B cell (primary cell): ENCODE measurements around the gene UBE2G2. TPM values are rescaled to one million over a fixed set of nuclear protein-coding genes. Genes with fewer than 3 reads are reported as not detected.

Experiments used
- ATAC-seq: fragments of 200-7000 bp; cut with Tn5 transposase; one replicate; pipeline ENCODE4 v1.10.0; 2021; ENCODE audit warnings: low read depth, mild to moderate bottlenecking, moderate number of reproducible peaks, moderate library complexity
- CTCF ChIA-PET: fragments of 350-600 bp; sonication (Branson Sonifier 250); formaldehyde crosslinking; loops from one replicate; lab custom pipeline; 2021; ENCODE audit warnings: antibody characterized with exemption, inconsistent platforms; lab: Charles Lee
- POLR2A ChIA-PET: fragments of 350-600 bp; sonication (Branson Sonifier 250); formaldehyde crosslinking; loops from one replicate; lab custom pipeline; 2021; ENCODE audit warnings: antibody characterized with exemption; lab: Charles Lee
- DNase-seq: peaks from one replicate; pipeline ENCODE4 v3.0.0; 2013
- H2AFZ ChIP-seq: 2 replicates; pipeline ENCODE4 v1.6.1; 2012; ENCODE audit warnings: mild to moderate bottlenecking, low read depth, low read length; ENCODE audit not compliant: insufficient read depth, poor library complexity, severe bottlenecking
- H3K27ac ChIP-seq, 2 donors: 1 replicate in 1 of 2; 2 replicates in 1 of 2; pipeline ENCODE4 v1.5.1; 2012 to 2013; ENCODE audit warnings: low read length in 2 of 2, mild to moderate bottlenecking in 2 of 2, moderate library complexity in 1 of 2
- H3K27me3 ChIP-seq, 4 experiments: fragments of 200-600 bp in 1 of 4; sonication (generic) in 1 of 4; replicated peaks in 1 of 4; 1 replicate in 2 of 4; 2 replicates in 2 of 4; pipeline versions ENCODE4 v1.6.1 to v1.7.0; 2013 to 2016; ENCODE audit warnings: low read length in 3 of 4, mild to moderate bottlenecking in 2 of 4, mixed read lengths in 1 of 4, moderate library complexity in 1 of 4; ENCODE audit not compliant: insufficient read depth in 4 of 4, control insufficient read depth in 3 of 4; ENCODE audit errors: control extremely low read depth in 1 of 4
- H3K36me3 ChIP-seq, 2 experiments: replicated peaks in 1 of 2; 1 replicate in 1 of 2; 2 replicates in 1 of 2; pipeline versions ENCODE4 v1.6.1 to v1.7.1; 2013; ENCODE audit warnings: low read length in 1 of 2; ENCODE audit not compliant: insufficient read depth in 2 of 2, control insufficient read depth in 1 of 2; ENCODE audit errors: control extremely low read depth in 1 of 2, extremely low read depth in 1 of 2
- H3K4me1 ChIP-seq, 2 donors: fragments of 200-600 bp in 1 of 2; sonication (generic) in 1 of 2; 1 replicate in 1 of 2; 2 replicates in 1 of 2; pipeline versions ENCODE4 v1.5.1 to v1.6.1; 2013 to 2017; ENCODE audit warnings: low read length in 2 of 2; ENCODE audit not compliant: control insufficient read depth in 2 of 2, insufficient read depth in 2 of 2
- H3K4me2 ChIP-seq: replicated peaks from 2 replicates; pipeline ENCODE3; 2012; ENCODE audit warnings: mild to moderate bottlenecking, low read depth, low read length; ENCODE audit not compliant: poor library complexity, severe bottlenecking
- H3K4me3 ChIP-seq, 5 experiments: fragments of 200-600 bp in 1 of 5; sonication (generic) in 1 of 5; 1 replicate in 3 of 5; 2 replicates in 2 of 5; pipeline versions ENCODE4 v1.5.1 to v1.7.0; 2011 to 2016; ENCODE audit warnings: low read length in 4 of 5, mild to moderate bottlenecking in 4 of 5, low read depth in 2 of 5, control low read depth in 1 of 5, moderate library complexity in 1 of 5; ENCODE audit not compliant: insufficient read depth in 1 of 5; ENCODE audit errors: control extremely low read depth in 1 of 5, extremely low read depth in 1 of 5
- H3K79me2 ChIP-seq: fragments of 200-600 bp; sonication (generic); one replicate; pipeline ENCODE4 v1.6.0; 2016; ENCODE audit warnings: low read length; ENCODE audit not compliant: control insufficient read depth, insufficient read depth
- H3K9ac ChIP-seq: fragments of 200-600 bp; sonication (generic); 2 replicates; pipeline ENCODE4 v1.6.1; 2017; ENCODE audit warnings: mild to moderate bottlenecking, low read length, moderate library complexity
- H3K9me3 ChIP-seq, 3 donors: one replicate each; pipeline versions ENCODE4 v1.6.1 to v1.7.1; 2013; ENCODE audit warnings: low read length in 2 of 3; ENCODE audit not compliant: control insufficient read depth in 2 of 3, insufficient read depth in 1 of 3; ENCODE audit errors: control extremely low read depth in 1 of 3
- H4K20me1 ChIP-seq: 2 replicates; pipeline ENCODE4 v1.6.0; 2012; ENCODE audit warnings: mild to moderate bottlenecking, low read length; ENCODE audit not compliant: insufficient read depth, control insufficient read depth, poor library complexity, severe bottlenecking
- H3K27ac Mint-ChIP-seq: one replicate; pipeline ENCODE4 v1.8.0; 2021; ENCODE audit warnings: mixed read lengths
- H3K27me3 Mint-ChIP-seq: one replicate; pipeline ENCODE4 v1.8.0; 2021; ENCODE audit warnings: mixed read lengths
- H3K4me1 Mint-ChIP-seq: one replicate; pipeline ENCODE4 v1.8.0; 2021; ENCODE audit warnings: mixed read lengths
- H3K4me3 Mint-ChIP-seq: one replicate; pipeline ENCODE4 v1.8.0; 2021; ENCODE audit warnings: mixed read lengths
- H3K9me3 Mint-ChIP-seq: one replicate; pipeline ENCODE4 v1.8.0; 2022; ENCODE audit warnings: mixed read lengths; ENCODE audit not compliant: insufficient read depth
- CTCF ChIP-seq: fragments of 200-600 bp; IDR thresholded peaks from one replicate; pipeline ENCODE4 v1.8.0; 2022; ENCODE audit warnings: antibody characterized with exemption, mild to moderate bottlenecking
- EZH2 ChIP-seq: IDR thresholded peaks from 2 replicates; pipeline ENCODE4 v1.6.1; 2012; ENCODE audit warnings: borderline replicate concordance, low read depth, mild to moderate bottlenecking, moderate library complexity, low read length; ENCODE audit not compliant: insufficient read depth, poor library complexity, severe bottlenecking
- WGBS: methylation state at CpG from one replicate; pipeline ENCODE4 v1.1.5; 2013; ENCODE audit warnings: missing lambda C conversion rate; ENCODE audit not compliant: insufficient coverage; 5-methylcytosine and 5-hydroxymethylcytosine counted together
- intact Hi-C: fragments of 100-400 bp; cut with micrococcal nuclease; formaldehyde crosslinking; loops from one replicate; pipeline ENCODE4 v1.10.0; 2022
- polyA plus RNA-seq: library from polyadenylated mRNA; depleted of rRNA; stranded (reverse); fragments of >200 nt; gene quantifications from 2 replicates; pipeline ENCODE4 v1.2.3, GENCODE V29; 2012
- total RNA-seq, 2 donors: library from RNA; stranded (reverse); fragments of 120-200 nt in 1 of 2; gene quantifications; 1 replicate in 1 of 2; 2 replicates in 1 of 2; pipeline versions ENCODE4 v1.2.3 to v1.2.4, GENCODE V29; 2013 to 2022

UBE2G2 gene
- total and polyA plus RNA-seq, 2 donors (not counting 1 experiment from before 2014, with no cell fraction given) = 96.4 to 109 TPM

DNA sequence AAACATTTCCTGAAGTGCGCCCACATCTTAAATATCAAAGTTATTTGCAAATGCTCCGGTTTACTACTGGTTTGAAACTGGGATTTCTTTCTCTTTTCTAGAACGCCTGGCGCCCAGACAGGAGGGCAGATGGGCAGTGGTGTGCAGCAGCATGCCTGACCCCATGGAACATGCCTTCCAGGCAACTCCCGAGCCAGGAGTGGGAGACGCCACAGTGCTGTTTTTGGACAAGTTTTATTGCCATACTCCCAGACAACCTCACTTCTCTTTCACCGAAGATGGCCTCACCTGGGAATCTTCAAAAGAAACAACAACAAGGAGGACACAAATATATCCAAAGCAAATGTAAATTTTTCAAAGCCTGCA lies 21.5 kb downstream of the UBE2G2 start:
- peaks cover 0 to 47% of the 10 kb centered on the region in 2 experiments for H3K36me3 ChIP-seq
- H3K9me3 ChIP-seq = no peaks in the 10 kb centered on the region
- H3K27me3 ChIP-seq = no peaks in the 10 kb centered on the region
- no peaks in the 10 kb centered on the region for H3K9me3 Mint-ChIP-seq
- H3K27me3 Mint-ChIP-seq = no peaks in the 10 kb centered on the region
- DNase-seq (no peak), ATAC-seq (no peak)
- no peak overlapping the region for H3K27ac Mint-ChIP-seq
- no peaks in the 10 kb centered on the region for H3K4me1 ChIP-seq
- no peak overlapping the region for H2AFZ ChIP-seq
- peaks cover 6% of the 10 kb centered on the region for H3K4me1 Mint-ChIP-seq
- H4K20me1 ChIP-seq = peaks cover 61% of the 10 kb centered on the region
- no peak for TF ChIP-seq CTCF
- intact Hi-C loops = no loop called here
- peaks cover 53% of the 10 kb centered on the region for H3K79me2 ChIP-seq
- CTCF ChIA-PET = no interaction called here
- no peak overlapping the region for H3K4me3 ChIP-seq
- WGBS = 86% methylated on average over 5 of the region's 7 CpGs
- H3K9ac ChIP-seq = no peak overlapping the region
- H3K27ac ChIP-seq = no peak overlapping the region
- H3K4me2 ChIP-seq = no peak overlapping the region
- H3K4me3 Mint-ChIP-seq = no peak overlapping the region
- POLR2A ChIA-PET = interaction anchor here (0.5 kb wide), 1 partner anchor 145 kb away, joined by 4 read pairs; no protein-coding TSS in a partner anchor

DNA sequence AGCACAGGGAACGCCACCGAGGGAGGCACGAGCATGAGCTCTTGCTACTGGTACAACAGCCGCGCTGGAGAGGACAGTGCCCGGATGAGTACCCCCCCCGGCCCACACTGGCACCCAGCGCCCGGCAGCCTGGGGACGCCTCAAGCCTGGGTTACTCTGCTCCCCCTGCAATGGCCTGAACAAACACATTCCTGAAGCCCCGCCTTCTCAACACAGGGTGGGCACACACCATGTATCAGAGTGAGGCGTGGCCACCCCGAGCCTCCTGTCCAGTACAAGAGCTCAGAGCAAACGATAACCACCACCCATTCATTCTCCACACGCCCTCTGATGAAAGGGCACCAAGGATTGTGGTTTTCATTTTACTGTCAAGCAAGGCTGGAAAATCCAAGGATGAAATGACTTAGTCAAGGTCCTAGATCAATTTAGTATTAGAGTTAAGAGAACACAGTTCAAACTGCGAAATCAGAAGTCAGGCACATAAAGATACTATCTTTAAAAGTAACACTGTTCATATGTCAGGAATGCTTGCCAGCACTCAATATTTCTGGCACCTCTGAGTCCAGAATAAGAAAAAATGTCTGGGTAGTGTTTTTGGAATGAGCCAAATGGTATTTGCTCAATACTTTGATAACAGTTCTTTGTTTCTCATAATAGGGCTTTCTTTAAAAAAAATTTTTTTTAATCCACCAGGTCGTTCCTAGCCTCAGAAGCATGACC lies 22.0 kb downstream of the UBE2G2 start:
- Histone ChIP-seq H3K4me1 (no peaks in the 10 kb centered on the region), H3K4me2 (no peak overlapping the region), H4K20me1 (peaks cover 55% of the 10 kb centered on the region), H3K27ac (no peak overlapping the region), H3K9me3 (no peaks in the 10 kb centered on the region), H2AFZ (no peak overlapping the region), H3K9ac (no peak overlapping the region), H3K27me3 (no peaks in the 10 kb centered on the region), H3K4me3 (no peak overlapping the region), H3K79me2 (peaks cover 48% of the 10 kb centered on the region), H3K36me3 (peaks cover 0 to 51% of the 10 kb centered on the region in 2 experiments)
- CTCF ChIA-PET = no interaction called here
- intact Hi-C loops = no loop called here
- WGBS = 87% methylated on average over 8 of the region's 17 CpGs
- TF ChIP-seq EZH2 = no peak
- H3K4me1 Mint-ChIP-seq = peaks cover 6% of the 10 kb centered on the region
- DNase-seq (no peak), ATAC-seq (no peak)
- no peak overlapping the region for H3K27ac Mint-ChIP-seq
- POLR2A ChIA-PET = interaction anchor here (0.5 kb wide), 1 partner anchor 145 kb away, joined by 4 read pairs; no protein-coding TSS in a partner anchor
- no peaks in the 10 kb centered on the region for H3K9me3 Mint-ChIP-seq
- H3K4me3 Mint-ChIP-seq = no peak overlapping the region
- no peaks in the 10 kb centered on the region for H3K27me3 Mint-ChIP-seq
